Gastrocnemius medialis (tissue), 4 donors: ENCODE data around the gene TALDO1.

Source experiments
- POLR2A ChIP-seq, 2 donors: fragments of 450-650 bp; IDR thresholded peaks; one replicate each; pipeline ENCODE4 v1.6.1; 2017; ENCODE audit warnings: antibody characterized with exemption in 2 of 2, mild to moderate bottlenecking in 2 of 2, moderate library complexity in 2 of 2
- TF ChIP-seq, protein P1 (sequence below), 5 experiments: fragments of 450-650 bp in 3 of 5; fragments of 200-600 bp in 2 of 5; sonication (generic) in 2 of 5; IDR thresholded peaks in 4 of 5; conservative IDR thresholded peaks in 1 of 5; 1 replicate in 4 of 5; 2 replicates in 1 of 5; pipeline ENCODE4 v1.5.1; 2016 to 2019; ENCODE audit warnings: antibody characterized with exemption in 5 of 5, mild to moderate bottlenecking in 3 of 5, moderate library complexity in 3 of 5

- TF ChIP-seq, protein P1, sequence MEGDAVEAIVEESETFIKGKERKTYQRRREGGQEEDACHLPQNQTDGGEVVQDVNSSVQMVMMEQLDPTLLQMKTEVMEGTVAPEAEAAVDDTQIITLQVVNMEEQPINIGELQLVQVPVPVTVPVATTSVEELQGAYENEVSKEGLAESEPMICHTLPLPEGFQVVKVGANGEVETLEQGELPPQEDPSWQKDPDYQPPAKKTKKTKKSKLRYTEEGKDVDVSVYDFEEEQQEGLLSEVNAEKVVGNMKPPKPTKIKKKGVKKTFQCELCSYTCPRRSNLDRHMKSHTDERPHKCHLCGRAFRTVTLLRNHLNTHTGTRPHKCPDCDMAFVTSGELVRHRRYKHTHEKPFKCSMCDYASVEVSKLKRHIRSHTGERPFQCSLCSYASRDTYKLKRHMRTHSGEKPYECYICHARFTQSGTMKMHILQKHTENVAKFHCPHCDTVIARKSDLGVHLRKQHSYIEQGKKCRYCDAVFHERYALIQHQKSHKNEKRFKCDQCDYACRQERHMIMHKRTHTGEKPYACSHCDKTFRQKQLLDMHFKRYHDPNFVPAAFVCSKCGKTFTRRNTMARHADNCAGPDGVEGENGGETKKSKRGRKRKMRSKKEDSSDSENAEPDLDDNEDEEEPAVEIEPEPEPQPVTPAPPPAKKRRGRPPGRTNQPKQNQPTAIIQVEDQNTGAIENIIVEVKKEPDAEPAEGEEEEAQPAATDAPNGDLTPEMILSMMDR (IDR thresholded peaks at IDR 0.05 in 4 of 5, conservative IDR thresholded peaks at IDR 0.05 in 1 of 5) = no peak
- no peak for TF ChIP-seq POLR2A (IDR thresholded peaks at IDR 0.05)
These were observed 40.1 kb upstream of the TALDO1 start for GRCh38 chr11:706957-707816.
